ENCODE data around the gene CYB5R3. TPM values are rescaled to one million over a fixed set of nuclear protein-coding genes. Genes with fewer than 3 reads are reported as not detected.
"Not testable (repeated sequence)": the region's sequence is repeated elsewhere in the genome, so short reads cannot be mapped to it uniquely, and the experiment has no call there.

Gene CYB5R3
- polyA plus RNA-seq, 1 donor: 189 TPM

DNA sequence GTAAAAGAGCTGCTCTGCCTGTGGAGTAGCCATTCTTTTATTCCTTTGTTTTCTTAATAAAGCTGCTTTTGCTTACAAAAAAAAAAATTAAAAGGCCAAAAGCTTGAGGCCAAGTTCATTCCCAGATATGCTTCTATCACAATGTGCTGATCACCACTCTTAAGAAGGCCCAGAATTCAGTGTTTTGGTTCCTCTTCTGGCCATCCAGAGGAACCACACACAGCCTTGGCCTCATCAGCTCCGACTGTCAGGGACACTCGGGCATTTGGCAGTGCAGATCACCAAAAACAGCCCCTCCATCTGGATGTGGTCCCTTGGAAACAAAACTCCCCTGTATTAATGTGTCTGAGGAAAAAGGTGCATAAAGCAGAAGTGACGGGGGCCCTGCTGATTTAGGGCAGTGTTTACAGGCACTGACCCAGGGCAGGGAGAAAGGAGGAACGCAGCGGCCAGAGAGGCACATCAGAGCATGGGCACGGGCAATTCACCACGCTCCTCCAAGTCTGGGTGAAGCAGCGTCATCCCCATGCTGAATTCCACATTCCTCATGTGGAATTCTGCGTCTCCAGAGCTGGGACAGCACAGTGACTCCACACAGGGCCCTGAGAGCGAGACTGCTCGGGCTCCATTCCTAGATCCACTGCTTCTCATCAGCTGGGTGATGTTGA is 52.2 kb downstream of the CYB5R3 start:
- DNase-seq: no peak

DNA sequence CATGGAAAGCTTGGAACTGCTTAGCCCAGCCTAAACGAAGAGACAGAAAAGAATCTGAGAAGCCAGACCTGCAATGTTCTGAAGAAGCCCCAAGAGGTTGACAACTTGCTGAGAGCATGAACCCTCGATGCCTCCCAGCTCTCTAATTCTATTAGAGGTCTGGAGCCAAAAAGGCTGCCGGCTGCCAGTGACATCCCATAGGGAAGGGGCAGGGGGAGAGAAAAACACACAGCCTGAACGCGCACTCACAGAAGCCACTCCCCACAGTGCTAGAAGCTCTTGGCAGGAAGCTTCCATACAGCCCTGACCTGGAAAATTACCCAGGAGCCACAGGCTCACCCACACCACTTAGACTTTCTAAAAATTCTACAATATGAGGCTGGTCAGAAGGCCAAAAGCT is 52.9 kb downstream of the CYB5R3 start:
- DNase-seq: peak; percentile 56

DNA sequence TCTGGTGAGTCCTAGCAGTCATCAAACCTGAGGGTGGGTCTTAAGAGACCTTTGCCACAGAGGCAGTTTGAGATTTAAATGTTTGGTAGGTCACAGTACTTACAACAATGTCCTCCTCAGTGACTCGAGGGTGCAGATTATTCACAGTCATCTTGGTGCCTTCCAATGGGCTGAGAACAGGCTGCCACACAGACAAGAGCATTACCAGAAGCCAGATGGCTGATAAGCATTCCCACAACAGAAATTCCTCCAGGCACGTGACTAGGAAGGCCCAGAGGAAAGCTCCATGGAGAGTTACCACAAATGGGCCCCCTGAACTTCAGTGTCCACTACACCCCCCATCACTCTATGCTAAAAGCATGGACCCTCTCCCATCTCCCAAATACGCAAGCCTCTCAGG is 53.8 kb downstream of the CYB5R3 start:
- DNase-seq: no peak

DNA sequence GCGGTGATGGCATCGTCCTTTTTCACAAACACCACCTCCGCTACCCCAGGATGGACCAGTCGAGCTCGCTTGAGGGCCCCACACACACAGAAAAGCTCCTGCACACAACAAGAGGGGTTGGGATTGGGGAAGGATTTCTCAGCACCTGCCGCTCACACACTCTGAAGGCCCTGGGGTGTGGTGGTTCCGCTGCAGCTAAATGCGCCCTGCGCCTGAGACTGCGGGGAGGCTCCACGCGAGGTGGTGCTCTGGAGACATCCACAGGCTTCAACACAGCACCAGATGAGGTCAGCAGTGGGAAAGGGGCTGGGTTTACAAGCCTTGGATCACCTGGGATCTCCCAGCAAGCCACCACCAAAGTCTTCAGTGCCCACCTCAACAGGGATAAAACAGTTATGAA is 57.2 kb downstream of the CYB5R3 start:
- no peak for DNase-seq

DNA sequence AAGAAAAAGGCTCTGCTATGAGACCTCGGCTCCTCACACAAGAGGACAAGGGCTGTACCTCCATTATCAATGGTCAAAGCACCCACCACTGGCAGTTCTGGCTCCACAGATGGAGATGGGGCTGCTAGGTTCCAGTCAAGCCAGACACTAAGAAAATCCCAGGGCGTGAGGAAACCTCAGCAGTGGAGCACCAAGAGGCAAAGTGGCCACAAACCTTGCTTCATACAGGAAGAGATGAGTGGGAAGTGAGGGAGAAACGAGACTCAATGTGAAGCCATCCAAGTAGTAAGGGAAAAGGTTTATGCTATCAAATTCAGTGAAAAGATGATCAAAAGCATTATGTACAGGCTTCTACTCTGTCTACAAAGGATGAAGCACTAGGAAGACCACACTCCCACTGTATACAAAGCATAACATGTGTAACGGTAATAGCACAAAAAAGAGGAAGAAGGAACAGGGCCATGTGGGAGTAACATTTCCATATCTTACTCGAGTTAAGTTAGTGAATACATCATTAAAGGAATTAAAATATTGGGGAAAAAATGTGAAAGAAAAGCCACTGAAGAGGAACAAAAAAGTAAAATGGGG is 61.5 kb downstream of the CYB5R3 start:
- no peak for DNase-seq

DNA sequence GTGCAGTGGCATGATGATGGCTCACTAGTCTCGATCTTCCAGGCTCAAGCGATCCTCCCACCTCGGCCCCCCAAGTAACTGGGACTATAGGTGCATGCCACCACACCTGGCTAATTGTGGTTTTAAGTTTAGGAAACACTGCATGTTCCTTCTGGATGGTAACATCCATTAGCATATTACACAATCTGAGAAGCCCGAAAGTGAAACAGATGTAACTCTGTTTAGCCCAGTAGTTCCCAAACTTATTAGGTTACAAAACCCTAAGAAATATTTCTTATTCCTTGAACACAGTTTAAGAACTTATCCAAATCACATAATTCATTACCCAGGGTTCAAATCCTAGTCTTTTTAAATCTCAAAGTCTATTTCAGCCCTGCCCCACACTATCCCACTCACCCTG is 62.8 kb downstream of the CYB5R3 start:
- no peak for DNase-seq

DNA sequence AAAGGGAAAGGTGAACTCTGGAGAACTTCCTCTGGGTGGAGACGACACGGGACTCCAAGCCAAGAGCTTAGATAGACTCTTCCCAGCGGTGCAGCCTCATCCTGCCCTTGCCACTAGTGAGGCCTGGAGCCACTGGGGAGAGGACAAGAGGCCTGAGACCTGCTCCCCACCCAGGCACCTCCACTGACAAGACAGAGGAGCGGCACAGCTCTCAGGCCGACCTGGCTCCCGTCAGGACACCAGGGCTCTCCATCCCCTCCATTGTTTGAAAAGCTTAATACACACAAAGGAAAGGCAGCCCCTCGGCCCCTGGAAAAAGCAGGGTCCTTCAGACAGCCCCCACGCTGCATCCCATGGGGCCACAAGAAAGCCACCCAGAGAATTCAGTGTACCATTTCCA is 64.1 kb downstream of the CYB5R3 start:
- DNase-seq: no peak

DNA sequence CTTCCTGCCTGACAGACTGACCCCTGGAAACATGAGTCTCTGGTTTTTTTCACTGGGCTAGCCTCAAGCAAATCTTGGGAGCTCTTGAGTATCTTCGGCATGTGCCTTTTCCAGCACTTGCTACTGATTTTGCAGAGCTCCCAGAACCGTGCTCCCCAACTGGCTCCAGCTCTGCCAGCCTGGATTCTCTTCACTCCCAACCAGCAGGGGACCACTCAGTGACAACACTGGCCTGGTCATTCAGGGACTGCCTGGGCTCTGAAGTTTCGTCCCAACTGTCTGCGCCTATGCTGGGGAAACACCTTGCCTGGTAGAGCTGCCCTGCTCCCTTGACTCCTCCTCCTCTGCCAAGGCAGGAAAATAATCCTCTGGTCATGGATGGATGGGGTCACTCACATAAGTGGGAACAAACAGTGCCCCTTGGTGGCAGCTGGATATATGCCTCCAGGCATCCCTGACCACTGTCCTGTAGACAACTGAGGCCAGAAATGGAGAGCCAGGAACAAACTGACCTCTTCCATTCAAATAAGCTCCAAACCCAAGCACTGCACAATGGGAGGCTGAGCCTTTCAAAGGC is 64.7 kb downstream of the CYB5R3 start:
- DNase-seq: no peak

DNA sequence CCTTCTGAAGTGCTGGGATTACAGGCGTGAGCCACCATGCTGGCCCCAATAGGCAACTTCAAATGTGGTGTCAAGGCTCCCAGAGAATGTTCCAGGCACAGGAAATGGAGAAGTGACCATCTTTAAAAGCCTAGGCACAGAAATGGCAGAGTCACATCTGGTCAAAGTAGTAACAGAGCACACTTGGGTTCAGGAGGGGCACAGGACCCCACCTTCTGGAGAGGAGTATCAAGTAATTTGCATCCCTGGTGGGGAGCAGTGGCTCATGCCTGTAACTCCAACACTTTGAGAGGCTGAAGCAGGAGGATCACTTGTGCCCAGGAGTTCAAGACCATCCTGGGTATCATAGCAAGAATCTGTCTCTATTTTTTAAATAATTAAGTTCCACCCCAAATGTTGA is 66.2 kb downstream of the CYB5R3 start:
- DNase-seq: no peak

DNA sequence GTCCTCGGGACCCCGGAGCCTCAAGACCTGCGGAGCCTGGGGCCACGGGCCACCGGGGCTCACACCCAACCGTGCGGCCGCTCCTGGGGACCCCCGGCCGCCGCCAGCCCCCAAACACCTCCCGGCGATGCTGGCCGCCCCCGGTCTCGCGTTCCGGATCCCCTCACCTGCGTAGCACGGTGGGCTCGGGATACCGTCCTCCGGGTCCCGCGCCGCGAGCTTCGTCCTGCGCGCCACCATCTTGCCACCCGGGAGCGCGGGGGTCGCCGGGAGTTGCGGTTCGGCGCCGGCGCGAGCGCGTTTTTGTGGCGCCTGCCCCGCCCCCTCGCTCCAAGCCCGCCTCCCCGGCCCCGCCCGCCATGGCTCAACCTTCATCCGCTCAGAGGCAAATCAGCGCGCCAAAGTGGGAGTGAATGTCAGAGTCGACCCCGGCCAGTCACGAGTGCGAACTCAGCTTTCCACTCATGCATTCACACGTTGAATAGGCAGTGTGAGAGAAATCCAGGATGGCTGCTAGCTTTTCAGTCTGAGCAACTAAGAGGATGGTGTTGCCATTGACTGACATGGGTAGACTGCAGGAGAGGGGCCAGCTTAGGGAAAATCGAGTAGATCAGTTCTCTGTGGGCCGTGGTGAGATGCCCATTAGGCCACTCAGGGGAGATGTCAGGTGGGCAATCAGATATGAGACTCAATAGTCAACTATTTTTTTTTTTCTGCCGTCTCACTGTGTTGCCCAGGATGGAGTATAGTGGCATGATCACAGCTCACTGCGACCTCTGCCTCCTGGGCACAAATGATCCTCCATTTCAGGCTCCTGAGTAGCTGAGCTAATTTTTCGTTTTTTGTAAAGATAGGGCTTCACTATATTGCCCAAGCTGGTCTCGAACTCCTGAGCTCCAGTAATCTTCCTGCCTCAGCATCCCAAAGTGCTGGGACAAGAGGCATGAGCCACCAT is 67.2 kb downstream of the CYB5R3 start:
- peak; percentile 85 for DNase-seq

DNA sequence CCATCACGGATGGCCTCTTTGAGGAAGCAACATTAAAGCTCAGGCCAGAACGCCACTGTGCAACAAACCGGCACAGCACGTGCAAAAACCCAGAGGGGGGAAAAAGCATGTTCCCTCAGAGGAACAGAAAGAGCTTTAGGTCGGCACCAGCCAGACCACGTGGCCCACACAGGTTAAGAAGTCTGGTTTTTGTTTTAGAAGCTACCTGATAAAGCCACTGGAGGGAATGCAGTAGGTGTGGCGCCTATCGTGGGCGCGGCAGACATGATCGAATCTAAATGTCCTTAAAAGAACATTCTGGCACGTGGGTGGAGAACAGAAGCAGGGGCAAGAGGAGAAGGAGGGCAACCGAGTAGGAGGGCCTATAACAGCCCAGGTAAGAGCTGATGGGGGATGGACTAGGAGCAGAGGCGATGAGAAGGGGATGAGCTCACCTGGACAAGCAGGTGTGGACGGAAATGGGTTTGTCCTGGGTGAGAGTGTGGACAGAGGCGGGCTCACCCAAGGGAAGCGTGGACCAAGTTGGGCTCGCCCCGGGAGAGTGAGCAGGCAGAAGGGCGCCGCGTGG is 67.9 kb downstream of the CYB5R3 start:
- not testable (repeated sequence) for DNase-seq

DNA sequence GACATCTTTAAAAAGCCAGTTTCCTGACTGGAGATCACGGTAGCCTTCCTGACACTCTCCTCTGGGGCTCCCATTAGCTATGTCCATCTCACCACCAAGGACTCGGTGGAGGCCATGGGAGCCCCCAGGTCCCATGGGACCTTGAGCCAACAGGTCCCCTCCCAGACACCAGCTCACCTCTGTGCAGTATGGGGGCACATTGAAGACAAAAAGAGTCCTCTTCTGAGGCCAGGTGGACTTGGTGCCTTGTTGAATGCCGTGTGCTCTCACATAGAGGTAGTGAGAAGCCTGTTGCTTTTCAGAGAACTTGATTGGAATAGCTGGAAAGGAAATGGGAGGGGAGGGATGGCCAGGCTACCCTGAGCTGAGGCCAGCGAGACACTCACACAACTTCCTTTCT is 69.2 kb downstream of the CYB5R3 start:
- DNase-seq: not testable (repeated sequence)

DNA sequence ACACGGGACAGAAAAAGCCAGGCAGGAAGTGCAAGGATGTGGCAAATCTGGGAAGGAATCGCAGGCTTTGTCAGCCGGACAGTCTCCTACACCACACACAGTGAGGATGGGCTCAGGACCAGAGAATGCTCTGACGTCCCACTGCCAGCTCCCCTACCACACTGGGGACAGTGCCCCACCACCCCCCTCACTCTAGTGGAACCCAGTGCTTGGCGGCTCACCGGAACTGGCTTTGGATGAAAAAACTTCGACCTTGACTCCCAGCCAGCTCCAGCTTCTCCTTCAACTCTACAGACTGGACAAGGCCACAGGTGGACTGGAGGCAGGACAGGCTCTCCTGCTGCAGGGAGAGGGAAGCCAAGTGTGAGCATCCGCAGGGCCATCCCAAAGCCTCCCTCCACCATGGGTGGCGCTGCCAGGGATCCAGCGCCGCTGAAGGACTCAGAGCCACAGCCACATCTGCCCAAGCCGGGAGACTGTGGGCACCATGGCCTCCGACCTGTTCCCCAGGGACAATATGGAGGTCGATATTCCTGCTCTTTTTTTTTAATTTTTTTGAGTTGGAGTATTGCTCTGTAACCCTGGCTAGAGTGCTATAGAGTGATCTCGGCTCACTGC is 71.5 kb downstream of the CYB5R3 start:
- DNase-seq: no peak

DNA sequence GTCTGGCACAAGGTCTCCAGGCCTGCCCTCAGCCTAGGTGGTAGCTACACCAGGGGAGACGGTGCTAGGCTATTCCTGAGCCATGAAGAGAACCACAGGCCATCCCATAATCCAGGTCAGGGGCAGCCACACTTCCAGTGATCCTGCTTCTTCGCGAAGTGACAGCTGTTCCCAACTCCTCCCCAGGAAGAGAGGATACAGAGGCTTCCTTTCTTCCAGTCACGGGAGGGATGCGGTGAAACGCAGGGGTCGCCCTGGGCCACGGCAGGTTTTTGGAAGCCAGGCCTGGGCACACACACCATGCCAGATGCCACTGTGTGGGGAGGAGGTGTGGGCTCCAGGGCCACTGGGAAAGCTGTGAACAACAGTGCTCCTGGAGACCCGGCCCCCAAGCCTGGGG is 72.1 kb downstream of the CYB5R3 start:
- not testable (repeated sequence) for DNase-seq

DNA sequence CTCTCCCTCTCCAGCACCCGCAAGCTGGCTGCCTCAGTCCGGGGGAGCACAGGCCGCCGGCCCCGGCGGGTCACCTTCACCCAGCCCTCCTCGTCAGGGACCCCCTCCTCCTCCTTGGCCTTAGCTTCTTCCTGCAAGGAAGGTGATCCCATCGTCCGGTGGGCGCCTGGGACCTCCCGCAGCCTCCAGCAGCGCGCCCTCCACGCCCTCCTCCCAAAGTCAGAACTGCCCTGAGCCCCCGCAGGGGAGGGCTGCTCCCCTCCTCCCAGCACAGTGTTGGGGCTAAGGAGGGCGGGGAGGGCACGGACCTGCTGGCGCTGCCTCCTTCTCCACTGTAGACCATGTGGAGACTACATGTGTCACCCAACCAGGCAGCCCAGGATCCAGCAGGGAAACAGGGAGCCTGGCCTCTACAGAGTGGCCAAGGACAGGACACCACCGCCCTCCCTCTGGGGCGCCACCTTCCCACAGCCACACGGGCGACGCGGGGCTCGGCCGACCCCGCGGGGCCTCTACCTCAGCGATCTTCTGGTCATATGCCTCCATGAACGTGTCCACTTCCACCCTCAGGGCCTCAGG is 73.1 kb downstream of the CYB5R3 start:
- DNase-seq: not testable (repeated sequence)

DNA sequence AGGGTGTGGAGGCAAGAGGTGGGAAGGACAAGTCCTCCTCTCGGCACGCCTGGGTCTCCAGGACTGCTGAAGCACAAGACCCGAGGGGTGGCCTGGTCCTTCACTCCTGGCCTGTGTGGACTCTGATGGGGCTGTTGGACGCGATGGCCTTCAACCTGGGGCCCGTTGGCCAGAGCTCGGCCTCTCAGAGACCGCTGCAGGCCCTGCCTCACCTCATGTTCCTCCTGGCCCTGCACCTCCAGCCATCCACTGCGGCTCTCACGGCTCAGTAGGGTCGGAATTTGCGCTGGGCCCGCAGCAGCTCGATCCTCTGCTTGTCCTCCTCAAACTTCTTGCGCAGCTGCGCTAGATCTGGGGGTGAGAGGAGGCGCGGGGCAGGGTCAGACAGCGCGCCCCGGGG is 74.7 kb downstream of the CYB5R3 start:
- not testable (repeated sequence) for DNase-seq

DNA sequence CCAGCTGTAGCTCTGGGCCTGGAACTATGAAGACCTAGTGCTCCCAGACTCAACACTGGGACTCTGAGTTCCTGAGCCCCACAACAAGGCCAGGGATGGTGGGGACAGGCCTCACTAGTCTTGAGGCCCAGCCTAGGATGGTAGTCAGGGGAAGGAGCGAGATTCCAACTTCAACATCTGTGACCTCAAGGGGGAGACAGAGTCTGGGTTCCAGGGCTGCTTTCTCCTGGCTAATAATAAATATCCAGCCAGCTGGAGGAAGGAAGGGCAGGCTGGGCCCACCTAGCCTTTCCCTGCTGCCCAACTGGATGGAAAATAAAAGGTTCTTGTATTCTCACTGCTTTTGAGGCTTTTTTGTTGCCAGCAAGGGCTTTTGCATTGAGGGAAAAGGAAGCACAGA is 75.1 kb downstream of the CYB5R3 start:
- DNase-seq: not testable (repeated sequence)

DNA sequence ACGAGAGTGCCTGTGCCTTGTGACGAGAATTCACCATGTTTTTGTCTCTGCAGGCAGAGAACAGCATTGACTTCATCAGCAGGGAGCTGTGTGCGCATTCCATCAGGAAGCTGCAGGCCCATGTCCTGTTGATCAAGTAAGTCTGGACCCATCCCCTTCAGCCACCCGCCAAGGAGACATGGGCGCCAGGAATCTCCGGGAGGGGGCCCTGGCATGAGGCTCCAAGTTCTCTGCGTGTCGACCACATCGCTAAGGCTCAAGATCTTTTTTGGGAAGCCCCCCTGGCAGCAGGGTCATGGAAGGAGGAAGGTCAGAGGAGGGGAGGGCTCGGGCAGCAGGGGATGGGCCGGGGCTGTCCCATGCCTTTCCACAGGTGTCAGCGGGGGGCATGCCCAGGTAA is 78.1 kb downstream of the CYB5R3 start:
- not testable (repeated sequence) for DNase-seq

DNA sequence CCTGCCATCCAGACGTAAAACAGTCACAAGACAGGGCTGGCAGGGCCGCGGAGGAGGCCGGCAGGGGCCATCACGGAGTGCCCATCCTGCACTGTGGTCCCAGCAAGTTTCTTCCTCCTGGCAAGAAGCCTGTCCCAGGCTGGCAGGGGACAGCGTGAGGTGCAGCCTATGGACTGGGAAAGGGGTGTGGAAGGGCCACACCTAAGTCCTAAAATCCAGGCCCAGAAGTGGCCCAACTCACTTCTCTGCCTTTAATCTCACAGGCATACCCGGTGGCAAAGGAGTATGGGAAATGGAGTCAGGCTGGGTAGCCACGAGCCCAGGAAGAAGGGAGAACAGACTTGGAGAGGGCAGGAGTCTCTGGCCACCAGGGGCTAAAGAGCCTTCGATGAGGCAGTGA is 78.6 kb downstream of the CYB5R3 start:
- not testable (repeated sequence) for DNase-seq

DNA sequence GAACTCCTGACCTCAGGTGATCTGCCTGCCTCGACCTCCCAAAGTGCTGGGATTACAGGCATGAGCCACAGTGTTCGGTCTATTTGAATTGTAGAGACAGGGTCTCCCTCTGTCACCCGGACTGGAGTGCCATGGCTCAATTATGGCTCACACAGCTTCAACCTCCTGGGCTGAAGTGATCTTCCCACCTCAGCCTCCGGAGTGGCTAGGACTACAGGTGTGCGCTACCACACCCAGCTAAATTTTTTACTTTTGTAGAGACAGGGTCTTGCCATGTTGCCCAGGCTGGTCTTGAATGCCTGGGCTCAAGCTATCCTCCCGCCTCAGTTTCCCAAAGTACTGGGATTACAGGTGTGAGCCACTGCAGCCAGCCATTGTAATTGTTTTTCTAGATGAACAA is 81.2 kb downstream of the CYB5R3 start:
- DNase-seq: not testable (repeated sequence)

Measured in hindlimb muscle (tissue), 1 donor.